ENCODE measurements around the gene PNPLA8. TPM values are rescaled to one million over a fixed set of nuclear protein-coding genes. Genes with fewer than 3 reads are reported as not detected.
A peak's percentile ranks its signal among the peaks of the same experiment; 100 is the strongest.

Gene PNPLA8
- polyA plus RNA-seq, 3 donors = 10.2 to 80.0 (median 55.5) TPM

DNA sequence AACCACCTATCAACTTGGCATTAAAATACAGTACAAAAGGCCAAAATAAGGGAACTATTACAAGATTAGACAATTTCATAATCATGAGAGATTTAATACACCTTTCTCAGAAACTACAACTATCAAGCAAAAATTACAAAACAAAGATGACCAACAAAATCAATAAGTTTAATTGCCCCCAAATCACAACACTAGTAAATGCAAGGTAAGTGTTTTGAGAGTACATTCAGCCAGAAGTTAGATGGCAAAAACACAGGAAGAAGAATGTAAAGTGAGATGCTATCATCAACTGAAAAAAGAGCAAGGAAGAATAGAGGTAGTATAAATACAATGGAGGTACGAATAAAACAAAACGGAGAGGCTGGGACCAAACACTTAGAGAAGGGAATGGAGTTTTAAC is 3.2 kb downstream of the PNPLA8 start:
- Histone ChIP-seq H4K20me1 (ENCODE audit: insufficient read depth, low read length) (peaks cover 59% of the 10 kb centered on the region), H3K4me2 (replicated peaks; ENCODE audit: extremely low read depth, low read length, poor library complexity, severe bottlenecking) (peak overlapping the region; percentile 3), H3K27me3 (ENCODE audit: control insufficient read depth in 2 of 2, insufficient read depth in 2 of 2, low read length in 2 of 2) (no peaks in the 10 kb centered on the region), H3K4me1 (ENCODE audit: control insufficient read depth in 1 of 2, insufficient read depth in 2 of 2, low read length in 2 of 2) (peaks cover 23 to 34% of the 10 kb centered on the region in 2 donors), H3K4me3 (replicated peaks in 1 of 3; ENCODE audit: low read depth in 2 of 3, low read length in 3 of 3) (peak overlapping the region in 1 of 3 experiments; percentile 98), H3K9me3 (replicated peaks in 1 of 2; ENCODE audit: control insufficient read depth in 1 of 2, insufficient read depth in 1 of 2, low read length in 2 of 2) (no peaks in the 10 kb centered on the region), H3K36me3 (replicated peaks in 1 of 2; ENCODE audit: control insufficient read depth in 1 of 2, insufficient read depth in 2 of 2, low read length in 2 of 2) (peaks cover 21 to 41% of the 10 kb centered on the region in 2 donors), H2AFZ (ENCODE audit: insufficient read depth, low read depth, low read length, poor library complexity, severe bottlenecking) (no peak overlapping the region), H3K9ac (ENCODE audit: insufficient read depth, low read length, poor library complexity, severe bottlenecking) (no peak overlapping the region), H3K27ac (ENCODE audit: low read depth in 1 of 2, low read length in 2 of 2) (no peak overlapping the region), H3K79me2 (ENCODE audit: insufficient read depth, low read length) (peaks cover 71% of the 10 kb centered on the region)
- H3K27me3 Mint-ChIP-seq (ENCODE audit: low read depth in 3 of 3) = peaks cover 0 to under 1% (median 0%) of the 10 kb centered on the region in 3 donors
- no peak for DNase-seq
- 100% methylated on average over 2 of the region's 2 CpGs for WGBS (ENCODE audit: insufficient coverage)
- H3K9me3 Mint-ChIP-seq = peaks cover 0 to 6% (median 2%) of the 10 kb centered on the region in 7 donors
- peaks cover 39% of the 10 kb centered on the region for H3K4me1 Mint-ChIP-seq
- intact Hi-C loops (cut with micrococcal nuclease) = no loop called here
- H3K4me3 Mint-ChIP-seq = no peak overlapping the region
- peaks cover 44 to 47% of the 10 kb centered on the region in 2 donors for H3K36me3 Mint-ChIP-seq
- TF ChIP-seq, protein P1, sequence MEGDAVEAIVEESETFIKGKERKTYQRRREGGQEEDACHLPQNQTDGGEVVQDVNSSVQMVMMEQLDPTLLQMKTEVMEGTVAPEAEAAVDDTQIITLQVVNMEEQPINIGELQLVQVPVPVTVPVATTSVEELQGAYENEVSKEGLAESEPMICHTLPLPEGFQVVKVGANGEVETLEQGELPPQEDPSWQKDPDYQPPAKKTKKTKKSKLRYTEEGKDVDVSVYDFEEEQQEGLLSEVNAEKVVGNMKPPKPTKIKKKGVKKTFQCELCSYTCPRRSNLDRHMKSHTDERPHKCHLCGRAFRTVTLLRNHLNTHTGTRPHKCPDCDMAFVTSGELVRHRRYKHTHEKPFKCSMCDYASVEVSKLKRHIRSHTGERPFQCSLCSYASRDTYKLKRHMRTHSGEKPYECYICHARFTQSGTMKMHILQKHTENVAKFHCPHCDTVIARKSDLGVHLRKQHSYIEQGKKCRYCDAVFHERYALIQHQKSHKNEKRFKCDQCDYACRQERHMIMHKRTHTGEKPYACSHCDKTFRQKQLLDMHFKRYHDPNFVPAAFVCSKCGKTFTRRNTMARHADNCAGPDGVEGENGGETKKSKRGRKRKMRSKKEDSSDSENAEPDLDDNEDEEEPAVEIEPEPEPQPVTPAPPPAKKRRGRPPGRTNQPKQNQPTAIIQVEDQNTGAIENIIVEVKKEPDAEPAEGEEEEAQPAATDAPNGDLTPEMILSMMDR (IDR thresholded peaks at IDR 0.05) = no peak
- H3K27ac Mint-ChIP-seq = peak overlapping the region in 4 of 7 donors; percentile 1 to 47 (median 20)

DNA sequence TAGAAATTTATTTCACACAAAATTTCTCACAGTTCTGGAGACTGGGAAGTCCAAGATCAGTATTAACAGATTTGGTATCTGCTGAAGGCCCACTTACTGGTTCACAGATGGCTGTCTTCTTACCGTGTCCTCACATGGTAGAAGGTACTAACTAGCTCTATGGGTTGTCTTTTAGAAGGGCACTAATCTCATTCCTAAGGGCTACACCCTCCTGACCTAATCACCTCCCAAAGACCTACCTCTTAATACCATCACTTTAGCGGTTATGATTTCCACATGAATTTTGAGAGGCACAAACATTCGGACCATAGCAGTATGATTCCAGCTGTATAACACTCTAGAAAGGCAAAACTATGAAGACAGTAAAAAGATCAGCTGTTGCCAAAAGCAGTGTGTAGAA is 8.0 kb downstream of the PNPLA8 start:
- peaks cover 83% of the 10 kb centered on the region for H3K79me2 ChIP-seq (ENCODE audit: insufficient read depth, low read length)
- Mint-ChIP-seq H3K4me1 (peaks cover 48% of the 10 kb centered on the region), H3K9me3 (peaks cover 0 to 6% (median 4%) of the 10 kb centered on the region in 7 donors), H3K27me3 (ENCODE audit: low read depth in 3 of 3) (no peaks in the 10 kb centered on the region), H3K4me3 (no peak overlapping the region), H3K27ac (peak overlapping the region in 1 of 7 donors; percentile 12), H3K36me3 (peaks cover 59 to 64% of the 10 kb centered on the region in 2 donors)
- no peaks in the 10 kb centered on the region for H3K27me3 ChIP-seq (ENCODE audit: control insufficient read depth in 2 of 2, insufficient read depth in 2 of 2, low read length in 2 of 2)
- H3K4me3 ChIP-seq (replicated peaks in 1 of 3; ENCODE audit: low read depth in 2 of 3, low read length in 3 of 3) = no peak overlapping the region
- peaks cover 42% of the 10 kb centered on the region for H4K20me1 ChIP-seq (ENCODE audit: insufficient read depth, low read length)
- DNase-seq = no peak
- intact Hi-C loops (cut with micrococcal nuclease) = no loop called here
- no peaks in the 10 kb centered on the region for H3K9me3 ChIP-seq (replicated peaks in 1 of 2; ENCODE audit: control insufficient read depth in 1 of 2, insufficient read depth in 1 of 2, low read length in 2 of 2)
- peaks cover 17 to 29% of the 10 kb centered on the region in 2 donors for H3K4me1 ChIP-seq (ENCODE audit: control insufficient read depth in 1 of 2, insufficient read depth in 2 of 2, low read length in 2 of 2)
- 100% methylated on average over 2 of the region's 3 CpGs for WGBS (ENCODE audit: insufficient coverage)
- no peak overlapping the region for H2AFZ ChIP-seq (ENCODE audit: insufficient read depth, low read depth, low read length, poor library complexity, severe bottlenecking)
- TF ChIP-seq, protein P1 (IDR thresholded peaks at IDR 0.05) = no peak
- H3K4me2 ChIP-seq (replicated peaks; ENCODE audit: extremely low read depth, low read length, poor library complexity, severe bottlenecking) = no peak overlapping the region
- peaks cover 37 to 68% of the 10 kb centered on the region in 2 donors for H3K36me3 ChIP-seq (replicated peaks in 1 of 2; ENCODE audit: control insufficient read depth in 1 of 2, insufficient read depth in 2 of 2, low read length in 2 of 2)
- H3K9ac ChIP-seq (ENCODE audit: insufficient read depth, low read length, poor library complexity, severe bottlenecking) = no peak overlapping the region
- H3K27ac ChIP-seq (ENCODE audit: low read depth in 1 of 2, low read length in 2 of 2) = no peak overlapping the region
